SK-N-SH treated with all-trans-retinoic acid at 6 μM for 48 hours (cell line): ENCODE results near the gene ADRA2C.

Experiments
- CSDC2 ChIP-seq: fragments of 250-450 bp; sonication (Bioruptor Pico); IDR thresholded peaks from 2 replicates; pipeline ENCODE4 v1.5.0; 2020; ENCODE audit warnings: mild to moderate bottlenecking, moderate library complexity
- PPARA ChIP-seq: fragments of 250-450 bp; sonication (Bioruptor Pico); IDR thresholded peaks from 2 replicates; pipeline ENCODE4 v1.5.0; 2020; ENCODE audit warnings: mild to moderate bottlenecking, borderline replicate concordance
- ZFP3 ChIP-seq: fragments of 250-450 bp; sonication (Bioruptor Pico); IDR thresholded peaks from 2 replicates; pipeline ENCODE4 v1.5.0; 2020; ENCODE audit warnings: mild to moderate bottlenecking, moderate library complexity
- ZFP30 ChIP-seq: fragments of 450-650 bp; formaldehyde crosslinking; IDR thresholded peaks from 2 replicates; pipeline ENCODE4 v1.5.0; 2022; ENCODE audit warnings: mild to moderate bottlenecking, moderate library complexity
- TF ChIP-seq, protein P1 (sequence below): fragments of 250-450 bp; sonication (Bioruptor Pico); IDR thresholded peaks from 2 replicates; pipeline ENCODE4 v1.8.0; 2021; ENCODE audit warnings: low read depth, mild to moderate bottlenecking, moderate library complexity, borderline replicate concordance

DNA sequence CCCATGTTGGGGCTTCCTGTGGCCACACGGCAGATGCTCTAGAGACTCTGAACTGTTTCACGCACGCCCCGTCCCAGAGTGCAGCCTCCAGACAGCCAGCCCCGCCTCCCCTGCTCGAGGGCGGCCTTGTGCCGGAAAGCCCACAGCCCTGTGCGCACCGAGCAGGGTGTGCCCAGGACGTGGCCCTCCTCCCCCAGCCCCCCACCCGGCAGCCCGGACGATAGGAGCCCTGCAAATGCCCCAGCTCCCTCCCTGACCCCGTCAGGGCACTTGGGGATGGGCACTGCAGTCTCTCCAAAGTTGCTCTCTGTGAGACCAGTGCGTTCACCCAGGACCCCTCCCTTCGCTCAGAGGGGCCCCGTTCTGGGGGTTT is 37.3 kb downstream of the ADRA2C start:
- TF ChIP-seq CSDC2 (CRISPR knock-in tag) (no peak), ZFP30 (CRISPR knock-in tag) (no peak), ZFP3 (no peak), PPARA (CRISPR knock-in tag) (no peak)
- TF ChIP-seq, protein P1, sequence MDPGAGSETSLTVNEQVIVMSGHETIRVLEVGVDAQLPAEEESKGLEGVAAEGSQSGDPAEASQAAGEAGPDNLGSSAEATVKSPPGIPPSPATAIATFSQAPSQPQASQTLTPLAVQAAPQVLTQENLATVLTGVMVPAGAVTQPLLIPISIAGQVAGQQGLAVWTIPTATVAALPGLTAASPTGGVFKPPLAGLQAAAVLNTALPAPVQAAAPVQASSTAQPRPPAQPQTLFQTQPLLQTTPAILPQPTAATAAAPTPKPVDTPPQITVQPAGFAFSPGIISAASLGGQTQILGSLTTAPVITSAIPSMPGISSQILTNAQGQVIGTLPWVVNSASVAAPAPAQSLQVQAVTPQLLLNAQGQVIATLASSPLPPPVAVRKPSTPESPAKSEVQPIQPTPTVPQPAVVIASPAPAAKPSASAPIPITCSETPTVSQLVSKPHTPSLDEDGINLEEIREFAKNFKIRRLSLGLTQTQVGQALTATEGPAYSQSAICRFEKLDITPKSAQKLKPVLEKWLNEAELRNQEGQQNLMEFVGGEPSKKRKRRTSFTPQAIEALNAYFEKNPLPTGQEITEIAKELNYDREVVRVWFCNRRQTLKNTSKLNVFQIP (CRISPR knock-in tag) = no peak
